Stimulated activated naive CD8-positive, alpha-beta T cell treated with anti-CD3 and anti-CD28 coated beads, Interleukin-15, Interleukin-2, amounts not matched to agents 100 ng/mL and 50 ng/mL, for 24 hours (primary cell): ENCODE results near the gene PHOSPHO1.
A peak's percentile ranks its signal among the peaks of the same experiment; 100 is the strongest.

ENCODE experiments used
- H3K27ac Mint-ChIP-seq: one replicate; pipeline ENCODE4 v1.8.0; 2021; ENCODE audit warnings: mild to moderate bottlenecking, mixed read lengths
- H3K27me3 Mint-ChIP-seq: one replicate; pipeline ENCODE4 v1.8.0; 2021; ENCODE audit warnings: mixed read lengths
- H3K36me3 Mint-ChIP-seq: one replicate; pipeline ENCODE4 v1.8.0; 2021; ENCODE audit warnings: low read depth, mixed read lengths
- H3K4me1 Mint-ChIP-seq: one replicate; pipeline ENCODE4 v1.8.0; 2021; ENCODE audit warnings: low read depth, mixed read lengths
- H3K4me3 Mint-ChIP-seq: one replicate; pipeline ENCODE4 v1.8.0; 2021; ENCODE audit warnings: mild to moderate bottlenecking, mixed read lengths
- H3K9me3 Mint-ChIP-seq: one replicate; pipeline ENCODE4 v1.8.0; 2021; ENCODE audit warnings: mixed read lengths

PHOSPHO1 gene

DNA sequence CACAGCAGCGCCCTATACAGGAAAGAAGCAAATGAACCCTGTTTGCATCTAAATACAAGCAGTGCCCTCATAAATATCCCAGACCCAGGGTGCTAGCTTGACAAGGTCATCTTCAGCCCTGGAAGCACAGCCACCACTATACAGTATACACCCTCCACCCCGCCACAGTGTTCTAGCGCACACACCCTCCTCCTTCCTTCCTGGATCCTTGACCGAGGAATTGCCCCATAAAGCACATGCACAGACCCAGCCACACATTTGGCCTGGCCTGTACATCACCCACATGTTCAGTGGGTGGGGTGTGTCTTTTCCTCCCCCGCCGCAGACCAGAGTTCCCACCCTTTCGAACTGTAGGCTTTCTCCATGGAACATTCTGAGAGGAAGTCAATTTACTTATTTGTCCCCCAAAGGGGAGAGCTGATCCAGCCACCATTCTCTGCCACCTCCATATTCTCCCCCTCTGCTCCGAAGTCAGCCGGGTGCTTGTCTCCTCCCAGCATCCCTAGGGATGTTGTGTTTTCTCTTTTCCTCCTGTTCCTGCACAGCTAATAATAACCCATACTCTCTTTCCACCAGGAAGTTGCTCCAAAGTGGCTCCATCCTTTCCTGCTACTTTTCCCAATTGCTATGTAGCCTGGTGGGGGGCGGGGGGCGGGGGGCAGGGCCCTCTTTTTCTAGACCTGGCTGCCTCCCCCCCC, 13.5 kb downstream of the PHOSPHO1 start:
- Mint-ChIP-seq H3K4me1 (peaks cover 79% of the 10 kb centered on the region), H3K36me3 (peaks cover 61% of the 10 kb centered on the region), H3K27ac (peak overlapping the region; percentile 56), H3K27me3 (no peaks in the 10 kb centered on the region), H3K4me3 (peak overlapping the region; percentile 57), H3K9me3 (no peaks in the 10 kb centered on the region)

DNA sequence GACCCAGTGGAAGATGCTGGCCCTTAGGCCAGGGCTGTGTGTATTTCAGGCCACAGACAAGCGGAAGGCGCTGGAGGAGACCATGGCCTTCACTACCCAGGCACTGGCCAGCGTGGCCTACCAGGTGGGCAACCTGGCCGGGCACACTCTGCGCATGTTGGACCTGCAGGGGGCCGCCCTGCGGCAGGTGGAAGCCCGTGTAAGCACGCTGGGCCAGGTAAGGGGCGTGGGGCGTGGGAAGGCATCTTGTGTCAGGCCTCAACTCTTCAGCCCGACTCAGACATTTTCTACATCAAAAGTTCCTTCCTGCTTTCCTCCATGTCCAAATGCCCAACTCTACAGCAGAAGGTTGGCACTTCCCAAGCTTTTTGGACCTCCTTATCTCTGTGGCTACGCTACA, 14.1 kb downstream of the PHOSPHO1 start:
- Mint-ChIP-seq H3K4me3 (peak overlapping the region; percentile 67), H3K27ac (peak overlapping the region; percentile 56), H3K9me3 (no peaks in the 10 kb centered on the region), H3K27me3 (no peaks in the 10 kb centered on the region), H3K36me3 (peaks cover 57% of the 10 kb centered on the region), H3K4me1 (peaks cover 81% of the 10 kb centered on the region)

DNA sequence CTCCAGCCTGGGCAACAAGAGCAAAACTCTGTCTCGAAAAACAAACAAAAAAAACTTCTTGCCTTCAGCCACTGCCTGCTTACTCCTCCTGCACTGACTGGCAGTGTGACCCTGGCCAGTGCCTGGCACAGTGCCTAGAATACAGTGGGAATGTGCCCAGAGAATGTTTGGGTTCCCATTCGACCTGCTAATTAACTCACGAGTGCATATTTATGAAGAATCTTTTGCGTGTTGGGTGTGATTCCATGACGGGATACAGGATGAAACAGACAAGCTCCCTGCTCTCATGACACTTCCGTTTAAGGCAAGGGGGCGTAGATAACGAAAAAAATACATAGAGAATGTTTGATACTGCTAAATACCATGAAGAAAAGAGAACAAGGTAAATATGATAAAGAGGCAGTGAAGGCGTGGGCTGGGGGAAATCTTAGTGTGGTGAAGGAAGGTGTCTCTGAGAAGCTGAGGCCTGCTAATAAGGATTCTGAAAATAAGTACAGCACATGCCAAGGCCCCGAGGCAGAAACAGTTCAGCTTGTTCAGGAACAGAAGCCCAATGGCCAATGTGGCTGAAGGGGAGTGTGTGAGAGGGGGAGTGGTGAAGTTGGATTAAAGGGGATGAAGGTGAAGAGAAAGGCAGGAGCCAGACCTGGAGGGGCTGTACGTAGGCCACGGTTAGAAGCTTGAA, 15.8 kb downstream of the PHOSPHO1 start:
- Mint-ChIP-seq H3K36me3 (peaks cover 52% of the 10 kb centered on the region), H3K27me3 (no peaks in the 10 kb centered on the region), H3K4me3 (peak overlapping the region; percentile 80), H3K4me1 (peaks cover 91% of the 10 kb centered on the region), H3K9me3 (no peaks in the 10 kb centered on the region), H3K27ac (peak overlapping the region; percentile 95)

DNA sequence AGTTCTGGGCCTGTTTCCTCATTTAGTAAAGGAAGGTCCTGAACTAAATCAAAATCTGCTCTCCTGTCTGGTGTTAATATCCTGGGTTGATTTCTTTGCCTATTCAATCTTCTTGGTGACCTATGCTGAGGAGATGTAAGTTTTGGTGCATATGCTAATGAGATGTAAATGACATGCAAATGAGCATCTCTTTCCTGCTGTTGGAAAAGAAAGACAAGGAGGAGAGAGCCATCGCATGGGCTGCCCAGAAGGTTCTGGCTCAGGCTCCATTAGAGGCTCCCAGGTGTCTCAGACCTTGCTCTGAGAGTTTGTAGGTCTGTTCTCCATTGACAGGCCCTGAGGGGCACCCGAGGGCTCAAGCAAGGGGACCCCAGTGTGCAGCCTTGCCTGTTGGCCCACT, 16.7 kb downstream of the PHOSPHO1 start:
- Mint-ChIP-seq H3K4me3 (peak overlapping the region; percentile 53), H3K27me3 (no peaks in the 10 kb centered on the region), H3K9me3 (no peaks in the 10 kb centered on the region), H3K27ac (peak overlapping the region; percentile 95), H3K4me1 (peaks cover 91% of the 10 kb centered on the region), H3K36me3 (peaks cover 49% of the 10 kb centered on the region)

DNA sequence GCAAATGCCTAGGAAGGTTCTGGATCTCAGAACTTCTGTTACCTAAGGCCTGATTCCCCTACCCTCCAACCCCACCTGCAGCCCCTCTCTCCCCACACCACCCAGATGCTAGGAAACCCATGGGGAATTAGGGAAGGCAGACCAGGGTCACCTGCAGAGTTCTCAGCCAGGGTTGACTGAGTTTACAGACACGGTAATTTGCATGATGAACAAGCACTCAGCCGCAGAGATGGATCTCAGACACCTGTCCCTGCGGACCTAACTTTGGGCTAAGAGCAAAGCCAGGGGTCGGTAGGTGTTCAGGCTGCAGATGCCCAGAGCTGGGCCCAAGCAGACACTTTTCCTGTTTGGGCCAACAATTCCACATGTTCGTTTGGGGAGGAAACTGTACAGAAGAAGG, 17.2 kb downstream of the PHOSPHO1 start:
- Mint-ChIP-seq H3K27me3 (no peaks in the 10 kb centered on the region), H3K9me3 (no peaks in the 10 kb centered on the region), H3K36me3 (peaks cover 47% of the 10 kb centered on the region), H3K4me3 (peak overlapping the region; percentile 81), H3K4me1 (peaks cover 90% of the 10 kb centered on the region), H3K27ac (peak overlapping the region; percentile 37)

DNA sequence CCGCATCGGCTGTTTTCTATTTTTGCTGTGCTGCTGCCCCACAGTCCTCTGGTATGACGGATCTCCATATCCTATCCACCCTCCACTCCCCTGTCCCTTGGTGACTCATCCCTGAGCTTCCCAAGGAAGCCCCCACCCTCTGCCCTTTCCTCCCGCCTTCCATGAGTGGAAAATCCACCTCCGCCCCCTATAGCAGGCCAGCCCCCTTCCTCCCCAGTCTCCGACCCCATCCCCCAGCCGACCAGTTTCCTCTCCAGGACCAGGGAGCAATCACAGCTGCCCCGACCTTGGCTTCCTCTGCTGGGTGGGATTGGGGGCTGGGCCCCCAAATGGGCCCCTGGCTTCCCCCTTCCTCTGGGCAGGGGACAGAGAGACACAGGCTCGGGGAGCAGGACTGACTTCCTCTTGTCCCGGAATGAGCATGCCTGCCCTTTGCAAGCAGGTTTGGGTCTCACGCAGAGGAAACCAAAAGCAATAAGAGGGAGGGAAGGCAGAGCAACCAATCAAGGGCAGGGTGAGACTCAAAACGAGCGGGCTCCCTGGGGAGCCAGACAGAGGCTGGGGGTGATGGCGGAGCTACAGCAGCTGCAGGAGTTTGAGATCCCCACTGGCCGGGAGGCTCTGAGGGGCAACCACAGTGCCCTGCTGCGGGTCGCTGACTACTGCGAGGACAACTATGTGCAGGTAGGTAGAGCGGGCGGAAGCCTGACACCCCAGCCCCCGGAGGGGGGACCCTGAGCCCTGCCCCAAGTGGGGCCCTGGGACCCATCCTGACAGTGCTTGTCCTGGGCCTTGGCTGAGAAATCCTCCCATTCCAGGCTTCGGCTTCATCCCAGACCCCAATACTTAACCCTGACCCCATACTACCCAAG, 20.2 kb downstream of the PHOSPHO1 start, which contains the start of the genes ABI3 and GNGT2:
Gene ABI3 (plus strand): TSS at position 550 of the 872 bp plus-strand sequence. CDS start 18 bp downstream, at position 568.
Gene GNGT2 (minus strand): TSS at position 417 of the 872 bp plus-strand sequence. CDS start 3,152 bp downstream, outside the sequence.
- peaks cover 29% of the 10 kb centered on the region for H3K36me3 Mint-ChIP-seq
- peak within 1 kb of the TSS; percentile 94 for H3K27ac Mint-ChIP-seq
- H3K4me3 Mint-ChIP-seq: peak within 1 kb of the TSS; percentile 81
- H3K27me3 Mint-ChIP-seq: no peaks in the 10 kb centered on the region
- no peaks in the 10 kb centered on the region for H3K9me3 Mint-ChIP-seq
- H3K4me1 Mint-ChIP-seq: peaks cover 67% of the 10 kb centered on the region

DNA sequence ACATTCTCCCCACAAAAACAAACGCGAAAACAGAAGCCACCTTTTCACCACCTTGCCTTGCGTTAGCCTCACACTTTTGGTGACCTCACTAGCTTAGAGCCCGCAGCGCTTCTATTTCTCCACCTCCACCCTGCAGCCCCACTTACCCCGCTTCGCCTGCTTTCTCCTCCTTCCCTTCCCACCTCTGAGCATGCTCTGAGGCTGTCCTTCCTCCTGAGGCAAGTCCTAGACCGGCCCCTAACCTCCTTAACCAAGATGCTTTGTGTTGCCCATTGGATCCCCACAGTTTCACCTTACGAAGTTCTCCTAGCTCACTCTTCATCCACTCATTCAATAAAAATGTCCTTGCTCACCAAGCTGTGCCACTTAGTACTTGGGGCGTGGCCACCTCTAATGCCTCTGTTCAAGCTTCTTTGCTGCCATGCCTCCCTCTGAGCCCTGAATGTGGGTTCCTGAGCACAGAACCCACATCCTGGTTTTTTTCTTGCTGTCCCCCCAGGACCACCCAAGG, 21.5 kb downstream of the PHOSPHO1 start:
- Mint-ChIP-seq H3K4me1 (peaks cover 54% of the 10 kb centered on the region), H3K27ac (peak overlapping the region; percentile 94), H3K27me3 (no peaks in the 10 kb centered on the region), H3K4me3 (peak overlapping the region; percentile 81), H3K9me3 (no peaks in the 10 kb centered on the region), H3K36me3 (peaks cover 19% of the 10 kb centered on the region)

DNA sequence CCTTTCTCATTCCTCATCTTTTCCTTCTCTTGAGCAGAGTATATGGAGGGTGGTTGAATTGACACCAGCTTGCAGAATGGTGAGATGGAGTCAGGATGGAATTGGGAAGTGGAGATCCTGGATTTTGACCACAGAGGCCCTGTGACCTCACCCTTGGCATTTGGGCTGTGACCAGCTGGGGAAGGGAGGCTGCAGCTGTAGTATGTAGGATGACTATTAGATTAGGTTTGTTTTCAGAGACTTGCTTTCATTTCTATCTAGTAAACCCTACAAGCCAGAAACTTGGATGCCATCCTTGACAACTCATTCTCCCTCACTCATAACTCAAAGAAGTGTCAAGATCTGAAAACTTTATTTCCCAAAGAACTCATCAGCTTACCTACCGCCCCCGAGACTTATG, 26.1 kb downstream of the PHOSPHO1 start:
- no peak overlapping the region for H3K27ac Mint-ChIP-seq
- no peaks in the 10 kb centered on the region for H3K9me3 Mint-ChIP-seq
- no peaks in the 10 kb centered on the region for H3K27me3 Mint-ChIP-seq
- H3K36me3 Mint-ChIP-seq: peaks cover 4% of the 10 kb centered on the region
- H3K4me3 Mint-ChIP-seq: no peak overlapping the region
- H3K4me1 Mint-ChIP-seq: peaks cover 14% of the 10 kb centered on the region

DNA sequence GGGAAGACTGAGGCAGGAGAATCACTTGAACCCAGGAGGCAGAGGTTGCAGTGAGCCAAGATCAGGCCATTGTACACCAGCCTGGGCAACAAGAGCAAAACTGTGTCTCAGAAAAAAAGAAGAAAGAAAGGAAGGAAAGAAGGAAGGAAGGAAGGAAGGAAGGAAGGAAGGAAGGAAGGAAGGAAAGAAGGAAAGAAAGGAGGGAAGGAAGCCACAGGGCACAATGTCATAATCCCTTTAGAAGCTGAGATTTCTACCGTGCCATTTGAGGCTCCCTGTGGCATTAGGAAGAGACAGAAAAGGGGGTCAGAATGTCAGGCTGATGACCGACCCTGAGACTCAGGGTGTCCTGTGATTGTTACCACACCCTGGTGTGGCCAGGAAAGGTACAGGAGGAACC, 26.8 kb downstream of the PHOSPHO1 start:
- H3K27me3 Mint-ChIP-seq: no peaks in the 10 kb centered on the region
- H3K9me3 Mint-ChIP-seq: no peaks in the 10 kb centered on the region
- H3K4me1 Mint-ChIP-seq: peaks cover 7% of the 10 kb centered on the region
- H3K36me3 Mint-ChIP-seq: peaks cover 4% of the 10 kb centered on the region
- H3K4me3 Mint-ChIP-seq: no peak overlapping the region
- no peak overlapping the region for H3K27ac Mint-ChIP-seq

DNA sequence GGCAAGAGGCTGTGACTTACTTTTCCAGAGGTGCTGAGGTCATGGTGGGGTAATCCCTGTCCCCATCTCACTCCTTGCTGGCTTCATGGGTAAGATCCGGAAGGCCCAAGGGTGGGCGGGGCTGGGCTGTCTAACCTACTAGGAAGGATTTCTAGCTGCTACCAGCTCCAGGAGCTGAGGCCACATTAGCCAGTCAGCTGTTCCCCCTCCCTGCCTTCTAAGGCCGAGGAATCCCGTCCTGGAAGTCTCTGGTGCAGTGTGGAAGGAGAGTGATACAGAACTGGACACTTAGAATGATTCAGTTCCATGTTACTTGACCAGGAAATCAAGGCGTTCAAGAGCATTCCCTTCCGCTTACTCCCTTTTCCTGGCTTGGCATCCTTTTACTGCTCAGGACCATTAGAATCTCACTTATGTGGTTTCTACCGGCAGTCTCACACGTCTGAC, 29.1 kb downstream of the PHOSPHO1 start:
- no peaks in the 10 kb centered on the region for H3K27me3 Mint-ChIP-seq
- no peak overlapping the region for H3K27ac Mint-ChIP-seq
- H3K4me1 Mint-ChIP-seq: peaks cover 1% of the 10 kb centered on the region
- H3K36me3 Mint-ChIP-seq: peaks cover 4% of the 10 kb centered on the region
- H3K4me3 Mint-ChIP-seq: no peak overlapping the region
- no peaks in the 10 kb centered on the region for H3K9me3 Mint-ChIP-seq

DNA sequence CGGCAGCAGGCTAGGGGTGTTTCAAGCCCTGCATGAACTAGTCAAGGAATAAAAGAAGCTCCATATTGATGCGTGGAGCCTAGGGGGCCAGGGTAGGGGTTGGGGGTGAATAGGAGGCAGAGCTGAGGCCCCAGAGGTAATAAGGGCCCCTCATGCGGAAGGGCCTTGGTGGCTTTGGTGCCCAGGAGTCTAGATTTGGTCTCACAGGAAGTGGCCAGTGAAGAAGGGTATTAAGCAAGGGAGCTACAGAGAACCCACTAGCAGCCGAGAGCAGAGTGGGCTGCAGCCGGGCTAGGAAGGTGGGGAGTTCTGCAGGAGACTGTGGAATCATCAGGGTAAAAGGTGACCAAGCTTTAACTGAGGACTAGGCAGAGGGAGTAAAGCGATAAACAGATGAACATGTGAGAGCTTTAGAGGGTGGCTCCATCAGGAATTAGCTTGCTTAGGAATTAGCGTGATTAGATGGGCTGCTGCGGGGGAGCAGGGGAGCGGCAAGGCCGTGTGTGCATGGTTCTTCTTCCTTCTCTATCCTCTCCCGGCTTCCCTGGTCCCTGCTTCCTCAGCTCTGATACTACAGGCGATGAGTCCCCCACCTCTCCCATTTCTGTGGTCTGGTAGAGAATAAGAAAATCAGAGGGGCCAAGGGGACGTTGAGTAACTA, 30.0 kb downstream of the PHOSPHO1 start:
- no peaks in the 10 kb centered on the region for H3K27me3 Mint-ChIP-seq
- H3K27ac Mint-ChIP-seq: no peak overlapping the region
- H3K9me3 Mint-ChIP-seq: no peaks in the 10 kb centered on the region
- H3K4me3 Mint-ChIP-seq: no peak overlapping the region
- no peaks in the 10 kb centered on the region for H3K36me3 Mint-ChIP-seq
- H3K4me1 Mint-ChIP-seq: peaks cover 10% of the 10 kb centered on the region

DNA sequence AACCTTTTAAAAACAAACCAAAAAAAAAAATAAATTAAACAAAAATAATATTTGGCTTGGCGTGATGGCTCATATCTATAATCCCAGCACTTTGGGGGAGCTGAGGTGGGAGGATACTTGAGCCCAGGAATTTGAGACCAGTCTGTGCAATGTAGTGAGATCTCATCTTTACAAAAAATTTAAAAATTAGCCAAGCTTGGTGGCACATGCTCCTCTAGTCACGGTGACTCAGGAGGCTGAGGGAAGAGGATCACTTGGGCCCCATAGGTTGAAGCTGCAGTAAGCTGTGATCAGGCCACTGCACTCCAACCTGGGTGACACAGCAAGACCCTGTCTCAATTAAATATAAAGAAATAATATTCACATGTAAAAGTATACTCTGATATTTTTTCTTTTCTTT, 32.4 kb downstream of the PHOSPHO1 start:
- H3K27ac Mint-ChIP-seq: no peak overlapping the region
- no peaks in the 10 kb centered on the region for H3K27me3 Mint-ChIP-seq
- H3K4me3 Mint-ChIP-seq: no peak overlapping the region

DNA sequence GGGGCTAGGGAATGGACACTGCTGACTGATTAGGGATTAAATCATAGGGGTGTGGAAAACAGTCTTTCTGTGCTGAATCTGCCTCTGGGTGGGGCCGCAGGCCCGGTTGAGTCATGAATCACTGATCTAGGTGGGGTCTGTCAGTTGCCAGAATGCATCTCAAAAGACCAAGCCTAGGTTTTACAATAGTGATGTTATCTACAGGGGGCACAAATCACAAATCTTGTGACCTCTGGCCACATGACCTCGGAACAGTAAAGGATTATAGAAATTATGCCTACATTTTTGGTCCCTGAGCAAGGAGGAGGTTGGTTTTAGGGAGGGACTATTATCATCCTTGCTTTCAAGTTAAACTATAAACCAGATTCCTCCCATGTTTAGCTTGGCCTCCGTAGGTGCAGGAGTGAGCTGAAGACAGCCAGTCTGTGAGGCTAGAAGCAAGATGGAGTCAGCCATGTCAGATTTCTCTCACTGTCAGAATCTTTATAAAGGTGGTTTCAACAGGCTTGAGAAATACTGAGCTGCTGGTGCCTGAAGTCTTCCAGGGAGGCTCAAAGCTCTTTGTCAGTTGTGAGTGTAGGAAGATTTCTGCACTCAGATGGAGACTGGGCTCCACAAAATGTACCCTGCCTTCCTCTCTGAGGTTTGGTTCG, 33.1 kb downstream of the PHOSPHO1 start:
- H3K9me3 Mint-ChIP-seq: no peaks in the 10 kb centered on the region
- H3K4me3 Mint-ChIP-seq: no peak overlapping the region
- H3K36me3 Mint-ChIP-seq: no peaks in the 10 kb centered on the region
- no peaks in the 10 kb centered on the region for H3K27me3 Mint-ChIP-seq
- H3K27ac Mint-ChIP-seq: no peak overlapping the region
- peaks cover 37% of the 10 kb centered on the region for H3K4me1 Mint-ChIP-seq

More for the DNA sequence above, 32.4 kb downstream of the PHOSPHO1 start:
- Mint-ChIP-seq H3K9me3 (no peaks in the 10 kb centered on the region), H3K4me1 (peaks cover 30% of the 10 kb centered on the region), H3K36me3 (no peaks in the 10 kb centered on the region)

DNA sequence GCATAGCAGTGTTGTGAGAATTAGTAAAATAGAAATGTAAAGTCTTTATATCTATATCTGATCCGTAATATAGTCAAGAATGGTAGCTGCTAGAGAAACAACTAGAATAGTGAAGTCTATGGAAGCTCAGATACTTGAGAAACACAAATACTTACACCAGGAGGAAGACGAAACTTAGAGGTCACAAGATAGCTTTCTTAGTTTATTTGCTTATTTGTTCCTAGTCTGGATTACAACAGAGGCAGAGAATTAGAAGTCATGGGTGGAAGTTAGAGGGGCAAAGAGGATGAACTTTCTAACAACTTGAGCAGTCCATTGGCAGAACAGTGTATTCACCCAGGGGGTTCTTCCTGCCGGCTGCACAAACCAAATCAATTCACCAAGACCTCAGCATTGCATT, 34.1 kb downstream of the PHOSPHO1 start:
- Mint-ChIP-seq H3K27me3 (no peaks in the 10 kb centered on the region), H3K4me3 (no peak overlapping the region), H3K27ac (no peak overlapping the region), H3K36me3 (no peaks in the 10 kb centered on the region), H3K9me3 (no peaks in the 10 kb centered on the region), H3K4me1 (peaks cover 47% of the 10 kb centered on the region)
